GM04503 (cell line): ENCODE measurements around the gene KCNMA1.
"Not testable (repeated sequence)": the region's sequence is repeated elsewhere in the genome, so short reads cannot be mapped to it uniquely, and the experiment has no call there.

Source experiments
- DNase-seq: peaks from one replicate; pipeline ENCODE4 v3.0.0-alpha.2; 2012; ENCODE audit warnings: low read depth

The KCNMA1 gene

GRCh38 chr10:77582710-77583115 lies 54.9 kb downstream of the KCNMA1 start:
- peak; percentile 30 for DNase-seq

- no peak for DNase-seq
Measured at GRCh38 chr10:77581738-77582137, 55.9 kb downstream of the KCNMA1 start.

- no peak for DNase-seq
Measured at GRCh38 chr10:77580482-77580881, 57.1 kb downstream of the KCNMA1 start.

- DNase-seq = no peak
Measured at GRCh38 chr10:77578583-77579227, 58.9 kb downstream of the KCNMA1 start.

- no peak for DNase-seq
Measured at GRCh38 chr10:77577666-77578229, 59.9 kb downstream of the KCNMA1 start.

- DNase-seq = no peak
Measured at GRCh38 chr10:77576444-77577032, 61.1 kb downstream of the KCNMA1 start.

GRCh38 chr10:77576007-77576367 lies 61.6 kb downstream of the KCNMA1 start:
- no peak for DNase-seq

- no peak for DNase-seq
Measured at GRCh38 chr10:77575271-77576006, 62.2 kb downstream of the KCNMA1 start.

GRCh38 chr10:77574438-77574837 lies 63.2 kb downstream of the KCNMA1 start:
- no peak for DNase-seq

GRCh38 chr10:77572520-77572919 lies 65.1 kb downstream of the KCNMA1 start:
- not testable (repeated sequence) for DNase-seq

- DNase-seq = no peak
Measured at GRCh38 chr10:77571490-77571889, 66.1 kb downstream of the KCNMA1 start.

- DNase-seq = no peak
Measured at GRCh38 chr10:77566914-77567566, 70.6 kb downstream of the KCNMA1 start.

GRCh38 chr10:77566236-77566635 lies 71.4 kb downstream of the KCNMA1 start:
- DNase-seq = no peak

GRCh38 chr10:77565590-77566023 lies 72.0 kb downstream of the KCNMA1 start:
- no peak for DNase-seq

GRCh38 chr10:77564731-77565589 lies 72.6 kb downstream of the KCNMA1 start:
- peak; percentile 43 for DNase-seq

- DNase-seq = no peak
Measured at GRCh38 chr10:77563638-77564270, 73.9 kb downstream of the KCNMA1 start.

- DNase-seq = no peak
Measured at GRCh38 chr10:77562742-77563141, 74.9 kb downstream of the KCNMA1 start.

- no peak for DNase-seq
Measured at GRCh38 chr10:77561991-77562390, 75.6 kb downstream of the KCNMA1 start.

- no peak for DNase-seq
Measured at GRCh38 chr10:77560471-77560870, 77.1 kb downstream of the KCNMA1 start.

GRCh38 chr10:77560052-77560451 lies 77.6 kb downstream of the KCNMA1 start:
- no peak for DNase-seq

GRCh38 chr10:77556990-77557601 lies 80.5 kb downstream of the KCNMA1 start:
- no peak for DNase-seq
